ENCODE results near the gene EDNRB. TPM values are rescaled to one million over a fixed set of nuclear protein-coding genes. Genes with fewer than 3 reads are reported as not detected.
"Not testable (repeated sequence)": the region's sequence is repeated elsewhere in the genome, so short reads cannot be mapped to it uniquely, and the experiment has no call there.

Gene EDNRB
- 8.1 and 8.2 TPM in 2 replicates for total RNA-seq

GRCh38 chr13:77918391-77919245, at the start of gene EDNRB:
TSS of gene EDNRB (minus strand) at chr13:77918831. CDS start at chr13:77918573, 258 bp downstream.
- peak within 1 kb of the TSS; percentile 75 for H3K4me3 ChIP-seq (ENCODE audit: low read depth, low read length)

GRCh38 chr13:77966671-77967070, 48.0 kb upstream of the EDNRB start:
- no peak for TF ChIP-seq CTCF (IDR thresholded peaks at IDR 0.05; ENCODE audit: insufficient read depth, low read depth, low read length)
- no peak overlapping the region for H3K4me3 ChIP-seq (ENCODE audit: low read depth, low read length)
- DNase-seq (ENCODE audit: low read depth), result peak; percentile 19

More at GRCh38 chr13:77918391-77919245, at the start of gene EDNRB:
- TF ChIP-seq CTCF (IDR thresholded peaks at IDR 0.05; ENCODE audit: insufficient read depth, low read depth, low read length), result peak; percentile 14
- DNase-seq (ENCODE audit: low read depth), result peak; percentile 46

GRCh38 chr13:77952737-77953136, 34.1 kb upstream of the EDNRB start:
- no peak for TF ChIP-seq CTCF (IDR thresholded peaks at IDR 0.05; ENCODE audit: insufficient read depth, low read depth, low read length)
- no peak for DNase-seq (ENCODE audit: low read depth)
- no peak overlapping the region for H3K4me3 ChIP-seq (ENCODE audit: low read depth, low read length)

- peak; percentile 24 for DNase-seq (ENCODE audit: low read depth)
- H3K4me3 ChIP-seq (ENCODE audit: low read depth, low read length), result no peak overlapping the region
- TF ChIP-seq CTCF (IDR thresholded peaks at IDR 0.05; ENCODE audit: insufficient read depth, low read depth, low read length), result no peak
These were observed 33.6 kb upstream of the EDNRB start for GRCh38 chr13:77952276-77952675.

GRCh38 chr13:77946522-77946921, 27.9 kb upstream of the EDNRB start:
- H3K4me3 ChIP-seq (ENCODE audit: low read depth, low read length), result no peak overlapping the region
- DNase-seq (ENCODE audit: low read depth), result no peak
- no peak for TF ChIP-seq CTCF (IDR thresholded peaks at IDR 0.05; ENCODE audit: insufficient read depth, low read depth, low read length)

- DNase-seq (ENCODE audit: low read depth), result peak; percentile 57
- H3K4me3 ChIP-seq (ENCODE audit: low read depth, low read length), result not testable (repeated sequence)
These were observed 16.4 kb upstream of the EDNRB start for GRCh38 chr13:77935063-77935462.

GRCh38 chr13:77930430-77930829, 11.8 kb upstream of the EDNRB start:
- no peak overlapping the region for H3K4me3 ChIP-seq (ENCODE audit: low read depth, low read length)
- no peak for DNase-seq (ENCODE audit: low read depth)
- no peak for TF ChIP-seq CTCF (IDR thresholded peaks at IDR 0.05; ENCODE audit: insufficient read depth, low read depth, low read length)
